ENCODE measurements around the gene PLEKHB1.

DNA sequence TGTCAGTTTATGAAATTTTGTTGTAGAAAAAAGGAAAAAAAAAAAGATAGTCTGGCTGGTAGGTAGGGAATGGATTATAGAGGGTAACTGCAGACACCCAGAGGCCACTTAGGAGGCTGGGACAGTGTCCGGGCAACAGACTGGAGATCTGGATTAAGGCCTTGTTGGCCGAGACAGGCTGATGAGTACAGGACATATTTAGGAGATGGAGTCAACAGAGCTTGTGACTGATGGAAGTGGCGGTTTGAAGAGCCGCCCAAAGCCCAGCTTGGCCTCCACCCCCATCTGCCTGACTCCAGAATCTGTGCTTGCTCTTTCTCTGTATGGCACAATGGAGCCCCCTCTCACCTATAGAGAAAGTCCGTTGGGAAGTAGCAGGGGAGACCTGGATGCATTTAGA is 7.6 kb downstream of the PLEKHB1 start:
- TF ChIP-seq, protein P1, sequence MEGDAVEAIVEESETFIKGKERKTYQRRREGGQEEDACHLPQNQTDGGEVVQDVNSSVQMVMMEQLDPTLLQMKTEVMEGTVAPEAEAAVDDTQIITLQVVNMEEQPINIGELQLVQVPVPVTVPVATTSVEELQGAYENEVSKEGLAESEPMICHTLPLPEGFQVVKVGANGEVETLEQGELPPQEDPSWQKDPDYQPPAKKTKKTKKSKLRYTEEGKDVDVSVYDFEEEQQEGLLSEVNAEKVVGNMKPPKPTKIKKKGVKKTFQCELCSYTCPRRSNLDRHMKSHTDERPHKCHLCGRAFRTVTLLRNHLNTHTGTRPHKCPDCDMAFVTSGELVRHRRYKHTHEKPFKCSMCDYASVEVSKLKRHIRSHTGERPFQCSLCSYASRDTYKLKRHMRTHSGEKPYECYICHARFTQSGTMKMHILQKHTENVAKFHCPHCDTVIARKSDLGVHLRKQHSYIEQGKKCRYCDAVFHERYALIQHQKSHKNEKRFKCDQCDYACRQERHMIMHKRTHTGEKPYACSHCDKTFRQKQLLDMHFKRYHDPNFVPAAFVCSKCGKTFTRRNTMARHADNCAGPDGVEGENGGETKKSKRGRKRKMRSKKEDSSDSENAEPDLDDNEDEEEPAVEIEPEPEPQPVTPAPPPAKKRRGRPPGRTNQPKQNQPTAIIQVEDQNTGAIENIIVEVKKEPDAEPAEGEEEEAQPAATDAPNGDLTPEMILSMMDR (IDR thresholded peaks at IDR 0.05; ENCODE audit: insufficient read depth, low read length, poor library complexity, severe bottlenecking), result no peak
- no peak for TF ChIP-seq EZH2phosphoT487 (conservative IDR thresholded peaks at IDR 0.05; ENCODE audit: low read length)

Data from SU-DHL-6 (cell line).